K562 (cell line): ENCODE data around the gene MAZ. TPM values are rescaled to one million over a fixed set of nuclear protein-coding genes. Genes with fewer than 3 reads are reported as not detected.

Source experiments
- NR2F6 ChIP-seq: fragments of 450-650 bp; formaldehyde crosslinking; IDR thresholded peaks from 2 replicates; pipeline ENCODE4 v1.4.0; 2020; ENCODE audit warnings: mild to moderate bottlenecking
- SMC3 ChIP-seq: conservative IDR thresholded peaks from 2 replicates; pipeline ENCODE4 v1.6.1; 2011; ENCODE audit warnings: low read depth, low read length, improper control_type of control experiment; ENCODE audit not compliant: insufficient read depth
- ZBTB7A ChIP-seq: IDR thresholded peaks from 2 replicates; pipeline ENCODE4 v1.6.1; 2011; ENCODE audit warnings: low read depth, mild to moderate bottlenecking, low read length, moderate library complexity, borderline replicate concordance; ENCODE audit not compliant: control insufficient read depth
- ZFX ChIP-seq: sonication (generic); formaldehyde crosslinking; IDR thresholded peaks from 2 replicates; pipeline ENCODE4 v1.8.0; 2022; ENCODE audit warnings: mild to moderate bottlenecking, missing genetic modification reagents, moderate library complexity
- ZNF384 ChIP-seq: IDR thresholded peaks from 2 replicates; pipeline ENCODE4 v1.6.1; 2012; ENCODE audit warnings: low read depth, low read length, improper control_type of control experiment
- ZNF436 ChIP-seq: fragments of 250-450, 450-650 bp; sonication (Bioruptor Pico); formaldehyde crosslinking; IDR thresholded peaks from 2 replicates; pipeline ENCODE4 v1.7.0; 2020; ENCODE audit warnings: mild to moderate bottlenecking
- ZNF764 ChIP-seq: fragments of 250-450 bp; sonication (Bioruptor Pico); IDR thresholded peaks from 2 replicates; pipeline ENCODE4 v1.4.0; 2020; ENCODE audit warnings: low read depth, mild to moderate bottlenecking, moderate library complexity
- polyA plus RNA-seq, 8 experiments: library from polyadenylated mRNA; depleted of rRNA in 4 of 8; stranded (reverse) in 5 of 8; unstranded in 3 of 8; fragments of >200 nt; fragmentation: Nextera tagmentation in 2 of 8; fragmentation: Illumina TruSeq in 1 of 8; extraction: Ambion mirVana in 2 of 8; extraction: Trizol in 1 of 8; gene quantifications; 2 replicates each; pipeline versions ENCODE4 v1.2.1 to v1.2.3, GENCODE V29; 2011 to 2014; ENCODE audit warnings: inconsistent platforms in 1 of 8, missing spikeins in 1 of 8
- total RNA-seq, 7 experiments: library from RNA; depleted of rRNA in 6 of 7; stranded (reverse); fragments of >200 nt in 6 of 7; fragmentation: Illumina TruSeq in 2 of 7; extraction: Trizol in 2 of 7; gene quantifications; 2 replicates each; pipeline versions ENCODE4 v1.2.1 to v1.2.3, GENCODE V29; 2011 to 2021; ENCODE audit warnings: low replicate concordance in 1 of 7
- TF ChIP-seq, protein P1 (sequence below): fragments of 450-650 bp; conservative IDR thresholded peaks from 2 replicates; pipeline ENCODE4 v1.6.1; 2016; ENCODE audit warnings: missing genetic modification characterization, low read depth, mild to moderate bottlenecking, control low read depth, missing compliant biosample characterization
- TF ChIP-seq, protein P2 (sequence below): IDR thresholded peaks from 2 replicates; pipeline ENCODE4 v1.6.1; 2012; ENCODE audit warnings: low read depth, low read length, improper control_type of control experiment, borderline replicate concordance
- TF ChIP-seq, protein P3 (sequence below): fragments of 250-450 bp; sonication (Bioruptor Pico); IDR thresholded peaks from 2 replicates; pipeline ENCODE4 v1.5.1; 2021; ENCODE audit warnings: mild to moderate bottlenecking
- TF ChIP-seq, protein P4 (sequence below): sonication (generic); formaldehyde crosslinking; IDR thresholded peaks from 2 replicates; pipeline ENCODE4 v1.8.1; 2023; ENCODE audit warnings: mild to moderate bottlenecking, missing genetic modification reagents
- TF ChIP-seq, protein P5 (sequence below): fragments of 150-350 bp; conservative IDR thresholded peaks from 2 replicates; pipeline ENCODE4 v1.6.1; 2014; ENCODE audit warnings: low read length

MAZ gene
- total and polyA plus RNA-seq, 9 of the 15 experiments (the other 6 are each of a cell fraction or from before 2014, with no cell fraction given) = 45.4 to 532 (median 250) TPM

DNA sequence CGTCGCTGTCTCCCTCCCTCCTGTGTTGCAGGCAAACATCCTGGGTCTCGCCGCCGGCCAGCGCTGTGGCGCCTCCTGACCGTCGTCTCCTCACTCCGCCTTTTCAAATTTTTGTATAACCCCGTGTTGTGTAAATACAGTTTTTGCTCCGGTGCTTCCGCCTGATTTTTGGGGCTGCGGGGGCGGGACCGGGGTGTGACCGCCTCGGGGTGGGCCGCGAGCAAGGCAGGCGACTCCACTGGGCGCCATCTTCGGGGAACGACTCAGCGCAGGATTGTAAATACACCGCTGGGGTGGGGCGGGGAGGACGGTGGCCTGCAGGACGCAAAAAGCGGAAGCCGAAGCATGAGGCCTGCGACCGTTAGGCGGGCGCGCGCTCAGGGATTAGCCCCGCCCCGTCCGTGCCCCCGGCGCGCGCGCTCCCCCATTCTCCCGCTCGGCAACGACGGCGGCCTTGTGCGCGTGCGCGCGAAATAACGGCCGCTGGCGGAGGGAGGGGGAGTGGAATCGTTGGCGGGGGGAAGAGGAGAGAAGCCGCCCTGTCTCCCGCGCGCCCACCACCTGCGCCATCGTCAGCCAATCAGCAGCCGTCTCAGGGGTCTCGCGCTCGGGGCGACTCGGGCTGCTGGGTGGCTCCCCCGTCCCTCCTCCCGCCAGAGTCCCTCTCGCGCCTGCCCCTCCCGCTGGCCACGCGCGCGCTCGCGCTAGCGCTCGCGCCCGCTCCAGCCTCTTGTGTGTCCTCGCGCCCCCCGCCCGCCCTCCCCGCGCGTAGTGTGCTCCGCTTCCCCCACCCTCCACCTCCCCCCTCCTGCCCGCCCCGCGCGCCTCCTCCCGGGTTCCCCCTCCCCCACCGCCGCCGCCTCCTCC lies 864 bp upstream of the MAZ start (continued):
- TF ChIP-seq, protein P1, sequence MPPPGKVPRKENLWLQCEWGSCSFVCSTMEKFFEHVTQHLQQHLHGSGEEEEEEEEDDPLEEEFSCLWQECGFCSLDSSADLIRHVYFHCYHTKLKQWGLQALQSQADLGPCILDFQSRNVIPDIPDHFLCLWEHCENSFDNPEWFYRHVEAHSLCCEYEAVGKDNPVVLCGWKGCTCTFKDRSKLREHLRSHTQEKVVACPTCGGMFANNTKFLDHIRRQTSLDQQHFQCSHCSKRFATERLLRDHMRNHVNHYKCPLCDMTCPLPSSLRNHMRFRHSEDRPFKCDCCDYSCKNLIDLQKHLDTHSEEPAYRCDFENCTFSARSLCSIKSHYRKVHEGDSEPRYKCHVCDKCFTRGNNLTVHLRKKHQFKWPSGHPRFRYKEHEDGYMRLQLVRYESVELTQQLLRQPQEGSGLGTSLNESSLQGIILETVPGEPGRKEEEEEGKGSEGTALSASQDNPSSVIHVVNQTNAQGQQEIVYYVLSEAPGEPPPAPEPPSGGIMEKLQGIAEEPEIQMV = no peak
- no peak; the same call in 1 of the 2 replicates for TF ChIP-seq ZNF764
- TF ChIP-seq, protein P2, sequence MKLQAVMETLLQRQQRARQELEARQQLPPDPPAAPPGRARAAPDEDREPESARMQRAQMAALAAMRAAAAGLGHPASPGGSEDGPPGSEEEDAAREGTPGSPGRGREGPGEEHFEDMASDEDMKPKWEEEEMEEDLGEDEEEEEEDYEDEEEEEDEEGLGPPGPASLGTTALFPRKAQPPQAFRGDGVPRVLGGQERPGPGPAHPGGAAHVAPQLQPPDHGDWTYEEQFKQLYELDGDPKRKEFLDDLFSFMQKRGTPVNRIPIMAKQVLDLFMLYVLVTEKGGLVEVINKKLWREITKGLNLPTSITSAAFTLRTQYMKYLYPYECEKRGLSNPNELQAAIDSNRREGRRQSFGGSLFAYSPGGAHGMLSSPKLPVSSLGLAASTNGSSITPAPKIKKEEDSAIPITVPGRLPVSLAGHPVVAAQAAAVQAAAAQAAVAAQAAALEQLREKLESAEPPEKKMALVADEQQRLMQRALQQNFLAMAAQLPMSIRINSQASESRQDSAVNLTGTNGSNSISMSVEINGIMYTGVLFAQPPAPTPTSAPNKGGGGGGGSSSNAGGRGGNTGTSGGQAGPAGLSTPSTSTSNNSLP = 0 out of 2 replicates have a peak, but pooled peaks have one; percentile 19
- no peak for TF ChIP-seq SMC3
- TF ChIP-seq, protein P3, sequence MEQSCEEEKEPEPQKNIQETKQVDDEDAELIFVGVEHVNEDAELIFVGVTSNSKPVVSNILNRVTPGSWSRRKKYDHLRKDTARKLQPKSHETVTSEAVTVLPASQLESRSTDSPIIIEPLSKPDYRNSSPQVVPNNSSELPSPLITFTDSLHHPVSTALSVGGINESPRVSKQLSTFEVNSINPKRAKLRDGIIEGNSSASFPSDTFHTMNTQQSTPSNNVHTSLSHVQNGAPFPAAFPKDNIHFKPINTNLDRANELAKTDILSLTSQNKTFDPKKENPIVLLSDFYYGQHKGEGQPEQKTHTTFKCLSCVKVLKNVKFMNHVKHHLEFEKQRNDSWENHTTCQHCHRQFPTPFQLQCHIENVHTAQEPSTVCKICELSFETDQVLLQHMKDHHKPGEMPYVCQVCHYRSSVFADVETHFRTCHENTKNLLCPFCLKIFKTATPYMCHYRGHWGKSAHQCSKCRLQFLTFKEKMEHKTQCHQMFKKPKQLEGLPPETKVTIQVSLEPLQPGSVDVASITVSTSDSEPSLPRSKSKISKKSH (CRISPR knock-in tag) = no peak
- peak; percentile 86 for TF ChIP-seq ZFX (CRISPR knock-in tag)
- no peak for TF ChIP-seq NR2F6
- TF ChIP-seq, protein P4, sequence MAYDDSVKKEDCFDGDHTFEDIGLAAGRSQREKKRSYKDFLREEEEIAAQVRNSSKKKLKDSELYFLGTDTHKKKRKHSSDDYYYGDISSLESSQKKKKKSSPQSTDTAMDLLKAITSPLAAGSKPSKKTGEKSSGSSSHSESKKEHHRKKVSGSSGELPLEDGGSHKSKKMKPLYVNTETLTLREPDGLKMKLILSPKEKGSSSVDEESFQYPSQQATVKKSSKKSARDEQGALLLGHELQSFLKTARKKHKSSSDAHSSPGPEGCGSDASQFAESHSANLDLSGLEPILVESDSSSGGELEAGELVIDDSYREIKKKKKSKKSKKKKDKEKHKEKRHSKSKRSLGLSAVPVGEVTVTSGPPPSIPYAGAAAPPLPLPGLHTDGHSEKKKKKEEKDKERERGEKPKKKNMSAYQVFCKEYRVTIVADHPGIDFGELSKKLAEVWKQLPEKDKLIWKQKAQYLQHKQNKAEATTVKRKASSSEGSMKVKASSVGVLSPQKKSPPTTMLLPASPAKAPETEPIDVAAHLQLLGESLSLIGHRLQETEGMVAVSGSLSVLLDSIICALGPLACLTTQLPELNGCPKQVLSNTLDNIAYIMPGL (CRISPR knock-in tag) = no peak
- TF ChIP-seq ZNF436 (CRISPR knock-in tag) = no peak
- no peak; the same call in 1 of the 2 replicates for TF ChIP-seq ZNF384
- peak; percentile 78 for TF ChIP-seq ZBTB7A
- TF ChIP-seq, protein P5, sequence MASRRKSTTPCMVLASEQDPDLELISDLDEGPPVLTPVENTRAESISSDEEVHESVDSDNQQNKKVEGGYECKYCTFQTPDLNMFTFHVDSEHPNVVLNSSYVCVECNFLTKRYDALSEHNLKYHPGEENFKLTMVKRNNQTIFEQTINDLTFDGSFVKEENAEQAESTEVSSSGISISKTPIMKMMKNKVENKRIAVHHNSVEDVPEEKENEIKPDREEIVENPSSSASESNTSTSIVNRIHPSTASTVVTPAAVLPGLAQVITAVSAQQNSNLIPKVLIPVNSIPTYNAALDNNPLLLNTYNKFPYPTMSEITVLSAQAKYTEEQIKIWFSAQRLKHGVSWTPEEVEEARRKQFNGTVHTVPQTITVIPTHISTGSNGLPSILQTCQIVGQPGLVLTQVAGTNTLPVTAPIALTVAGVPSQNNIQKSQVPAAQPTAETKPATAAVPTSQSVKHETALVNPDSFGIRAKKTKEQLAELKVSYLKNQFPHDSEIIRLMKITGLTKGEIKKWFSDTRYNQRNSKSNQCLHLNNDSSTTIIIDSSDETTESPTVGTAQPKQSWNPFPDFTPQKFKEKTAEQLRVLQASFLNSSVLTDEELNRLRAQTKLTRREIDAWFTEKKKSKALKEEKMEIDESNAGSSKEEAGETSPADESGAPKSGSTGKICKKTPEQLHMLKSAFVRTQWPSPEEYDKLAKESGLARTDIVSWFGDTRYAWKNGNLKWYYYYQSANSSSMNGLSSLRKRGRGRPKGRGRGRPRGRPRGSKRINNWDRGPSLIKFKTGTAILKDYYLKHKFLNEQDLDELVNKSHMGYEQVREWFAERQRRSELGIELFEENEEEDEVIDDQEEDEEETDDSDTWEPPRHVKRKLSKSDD = 0 out of 2 replicates have a peak, but pooled peaks have one; percentile 69
